Measurements from ENCODE around the gene ELMO1.

The ELMO1 gene

DNA sequence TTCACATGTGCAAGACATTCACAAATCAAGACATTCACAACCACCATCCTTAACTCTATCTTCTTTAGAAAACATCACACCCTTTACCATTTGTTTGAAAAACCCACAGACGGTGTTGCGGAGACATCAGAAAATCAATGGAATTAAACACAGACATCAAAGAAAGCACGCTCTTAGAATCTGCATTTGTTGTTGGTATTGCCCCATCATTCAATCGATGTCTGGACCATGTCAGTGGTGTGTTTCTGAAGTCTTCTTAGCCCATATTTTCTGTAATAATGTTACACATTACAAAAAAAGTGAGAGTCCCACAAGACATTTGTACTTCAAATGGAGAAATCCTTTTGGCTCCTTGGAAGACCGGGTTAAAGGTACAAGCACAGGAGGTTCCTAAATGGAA, 550.5 kb downstream of the ELMO1 start:
- no peak overlapping the region for H3K4me3 ChIP-seq (ENCODE audit: low read length)
- no peak overlapping the region for H3K4me2 ChIP-seq (ENCODE audit: low read length)
- no peaks in the 10 kb centered on the region for H4K20me1 ChIP-seq (ENCODE audit: control insufficient read depth, insufficient read depth, low read depth, low read length)
- no peaks in the 10 kb centered on the region for H3F3A ChIP-seq (ENCODE audit: control insufficient read depth, insufficient read depth)
- 0 out of 2 replicates have a peak, but pooled peaks cover 3% of the 10 kb centered on the region for H3K36me3 ChIP-seq (ENCODE audit: control insufficient read depth, low read length)
- H3K4me1 ChIP-seq (ENCODE audit: control insufficient read depth, low read length), result no peaks in the 10 kb centered on the region
- no peaks in the 10 kb centered on the region for H3K79me2 ChIP-seq (ENCODE audit: control insufficient read depth, low read length)
- no peaks in the 10 kb centered on the region for H3K27me3 ChIP-seq (ENCODE audit: control insufficient read depth, low read length)
- no peak for TF ChIP-seq CTCF (IDR thresholded peaks at IDR 0.05; ENCODE audit: low read depth, low read length, poor library complexity, severe bottlenecking)
- no peak for TF ChIP-seq EZH2phosphoT487 (IDR thresholded peaks at IDR 0.05; ENCODE audit: borderline replicate concordance, low read length)
- H3K9me2 ChIP-seq (replicated peaks; ENCODE audit: control insufficient read depth, low read length), result no peaks in the 10 kb centered on the region
- no peaks in the 10 kb centered on the region for H3K9me3 ChIP-seq (ENCODE audit: control insufficient read depth, insufficient read depth, low read length)
- no peak overlapping the region for H3K27ac ChIP-seq (ENCODE audit: low read depth, low read length)

DNA sequence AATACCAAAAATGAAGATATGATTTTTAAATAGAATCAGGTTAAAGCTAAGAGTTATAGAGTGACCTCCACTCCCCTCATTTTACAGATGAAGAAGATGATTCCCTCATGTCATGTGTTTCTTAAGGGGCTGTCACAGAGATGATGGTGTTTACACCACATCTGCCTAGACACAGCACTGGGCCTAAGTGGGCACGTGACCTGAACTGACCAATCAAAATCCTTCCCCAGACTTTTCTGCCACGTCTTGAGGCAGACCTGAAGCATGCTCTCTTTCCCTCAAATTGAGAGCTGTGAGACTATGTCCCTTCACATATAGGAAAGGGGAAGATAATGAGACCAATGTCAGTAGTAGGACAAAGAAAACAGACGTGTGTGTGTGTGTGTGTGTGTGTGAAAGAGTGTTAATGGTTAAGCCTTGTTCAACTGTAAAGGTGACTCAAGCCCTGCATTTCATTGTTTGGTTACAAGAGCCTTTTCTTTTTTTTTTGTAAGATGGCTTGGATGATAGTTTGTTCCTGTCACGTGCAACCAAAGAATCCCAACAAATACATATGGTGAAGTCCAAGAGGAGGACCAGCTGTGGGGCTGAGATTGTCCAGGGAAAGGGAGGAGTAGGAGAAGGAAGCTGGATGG, 551.6 kb downstream of the ELMO1 start:
- H3K79me2 ChIP-seq (ENCODE audit: control insufficient read depth, low read length), result no peaks in the 10 kb centered on the region
- 0 out of 2 replicates have a peak, but pooled peaks cover 6% of the 10 kb centered on the region for H3K36me3 ChIP-seq (ENCODE audit: control insufficient read depth, low read length)
- no peaks in the 10 kb centered on the region for H3K4me1 ChIP-seq (ENCODE audit: control insufficient read depth, low read length)
- H3K27me3 ChIP-seq (ENCODE audit: control insufficient read depth, low read length), result no peaks in the 10 kb centered on the region
- no peak overlapping the region for H3K27ac ChIP-seq (ENCODE audit: low read depth, low read length)
- TF ChIP-seq EZH2phosphoT487 (IDR thresholded peaks at IDR 0.05; ENCODE audit: borderline replicate concordance, low read length), result no peak
- TF ChIP-seq CTCF (IDR thresholded peaks at IDR 0.05; ENCODE audit: low read depth, low read length, poor library complexity, severe bottlenecking), result no peak
- no peak overlapping the region for H3K4me2 ChIP-seq (ENCODE audit: low read length)
- H3K9me2 ChIP-seq (replicated peaks; ENCODE audit: control insufficient read depth, low read length), result no peaks in the 10 kb centered on the region
- no peak overlapping the region for H3K4me3 ChIP-seq (ENCODE audit: low read length)
- no peaks in the 10 kb centered on the region for H3K9me3 ChIP-seq (ENCODE audit: control insufficient read depth, insufficient read depth, low read length)
- H4K20me1 ChIP-seq (ENCODE audit: control insufficient read depth, insufficient read depth, low read depth, low read length), result no peaks in the 10 kb centered on the region
- no peaks in the 10 kb centered on the region for H3F3A ChIP-seq (ENCODE audit: control insufficient read depth, insufficient read depth)

- no peak for TF ChIP-seq EZH2phosphoT487 (IDR thresholded peaks at IDR 0.05; ENCODE audit: borderline replicate concordance, low read length)
- TF ChIP-seq CTCF (IDR thresholded peaks at IDR 0.05; ENCODE audit: low read depth, low read length, poor library complexity, severe bottlenecking), result no peak
Measured at GRCh38 chr7:36896418-36896817, 552.2 kb downstream of the ELMO1 start.

More at GRCh38 chr7:36896418-36896817, 552.2 kb downstream of the ELMO1 start:
- Histone ChIP-seq H3K36me3 (ENCODE audit: control insufficient read depth, low read length) (0 out of 2 replicates have a peak, but pooled peaks cover 6% of the 10 kb centered on the region), H3F3A (ENCODE audit: control insufficient read depth, insufficient read depth) (no peaks in the 10 kb centered on the region), H3K27ac (ENCODE audit: low read depth, low read length) (no peak overlapping the region), H3K27me3 (ENCODE audit: control insufficient read depth, low read length) (no peaks in the 10 kb centered on the region), H3K9me2 (replicated peaks; ENCODE audit: control insufficient read depth, low read length) (no peaks in the 10 kb centered on the region), H3K4me3 (ENCODE audit: low read length) (no peak overlapping the region), H3K79me2 (ENCODE audit: control insufficient read depth, low read length) (no peaks in the 10 kb centered on the region), H3K4me1 (ENCODE audit: control insufficient read depth, low read length) (no peaks in the 10 kb centered on the region), H3K9me3 (ENCODE audit: control insufficient read depth, insufficient read depth, low read length) (no peaks in the 10 kb centered on the region), H3K4me2 (ENCODE audit: low read length) (no peak overlapping the region), H4K20me1 (ENCODE audit: control insufficient read depth, insufficient read depth, low read depth, low read length) (no peaks in the 10 kb centered on the region)
